ENCODE measurements around the gene CDY1B.
"Not testable (repeated sequence)": the region's sequence is repeated elsewhere in the genome, so short reads cannot be mapped to it uniquely, and the experiment has no call there.

The CDY1B gene, protein sequence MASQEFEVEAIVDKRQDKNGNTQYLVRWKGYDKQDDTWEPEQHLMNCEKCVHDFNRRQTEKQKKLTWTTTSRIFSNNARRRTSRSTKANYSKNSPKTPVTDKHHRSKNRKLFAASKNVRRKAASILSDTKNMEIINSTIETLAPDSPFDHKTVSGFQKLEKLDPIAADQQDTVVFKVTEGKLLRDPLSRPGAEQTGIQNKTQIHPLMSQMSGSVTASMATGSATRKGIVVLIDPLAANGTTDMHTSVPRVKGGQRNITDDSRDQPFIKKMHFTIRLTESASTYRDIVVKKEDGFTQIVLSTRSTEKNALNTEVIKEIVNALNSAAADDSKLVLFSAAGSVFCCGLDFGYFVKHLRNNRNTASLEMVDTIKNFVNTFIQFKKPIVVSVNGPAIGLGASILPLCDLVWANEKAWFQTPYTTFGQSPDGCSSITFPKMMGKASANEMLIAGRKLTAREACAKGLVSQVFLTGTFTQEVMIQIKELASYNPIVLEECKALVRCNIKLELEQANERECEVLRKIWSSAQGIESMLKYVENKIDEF

GRCh38 chrY:24047919-24048318 lies at the start of gene CDY1B:
TSS of gene CDY1B (minus strand) at chrY:24048019. CDS start at chrY:24047688, 331 bp downstream.
- FAIRE-seq = not testable (repeated sequence)

DNA sequence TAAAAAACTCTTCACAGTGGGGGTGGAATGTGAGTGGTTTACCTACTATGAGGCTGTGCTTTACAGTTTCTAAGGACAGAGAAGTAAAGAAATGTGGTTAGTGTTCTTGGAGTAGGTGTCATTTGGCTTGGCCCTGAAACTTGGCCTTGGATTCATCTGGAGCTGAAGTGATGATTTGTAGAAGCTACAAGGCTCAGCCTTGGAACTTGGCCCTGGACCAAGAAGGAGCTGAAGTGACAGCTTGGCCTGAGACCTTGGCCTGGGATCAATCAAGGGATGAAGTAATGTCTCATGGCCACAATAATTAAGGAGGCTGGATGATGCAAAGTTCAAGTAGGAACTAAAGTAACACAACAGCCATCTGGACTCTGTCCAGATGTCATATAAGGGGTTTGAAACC lies 1.7 kb upstream of the CDY1B start:
- not testable (repeated sequence) for FAIRE-seq; DNase-seq (ENCODE audit: insufficient read length, low spot score)

More at GRCh38 chrY:24047919-24048318, at the start of gene CDY1B:
- not testable (repeated sequence) for DNase-seq (ENCODE audit: insufficient read length, low spot score)

DNA sequence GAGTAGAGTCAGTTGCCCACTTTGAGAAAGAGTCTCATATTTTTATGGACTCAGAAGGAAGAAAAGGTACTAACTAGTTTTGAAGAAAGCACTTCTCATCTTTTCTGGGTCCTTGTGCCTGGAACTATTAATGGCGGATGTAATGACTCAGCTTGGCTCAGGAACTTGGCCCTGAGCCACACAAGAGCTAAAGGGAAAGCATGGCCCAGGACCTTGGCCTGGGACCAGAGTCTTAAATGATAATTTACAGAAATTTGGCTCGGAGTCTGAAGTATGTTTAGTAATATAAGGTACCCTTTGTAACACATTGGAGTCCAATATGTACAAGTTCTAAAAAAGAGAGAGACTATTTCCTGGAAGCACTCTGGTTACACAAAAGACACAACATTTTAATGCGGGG lies 4.6 kb downstream of the CDY1B start:
- not testable (repeated sequence) for FAIRE-seq; DNase-seq (ENCODE audit: insufficient read length, low spot score)

GRCh38 chrY:24039008-24039718 lies 8.7 kb downstream of the CDY1B start:
- not testable (repeated sequence) for FAIRE-seq; DNase-seq (ENCODE audit: insufficient read length, low spot score)

GRCh38 chrY:24026212-24027103 lies 21.4 kb downstream of the CDY1B start:
- not testable (repeated sequence) for FAIRE-seq

More at GRCh38 chrY:24026212-24027103, 21.4 kb downstream of the CDY1B start:
- not testable (repeated sequence) for DNase-seq (ENCODE audit: insufficient read length, low spot score)
